Lower lobe of right lung (tissue), 2 donors: ENCODE measurements around the gene FITM1. TPM values are rescaled to one million over a fixed set of nuclear protein-coding genes. Genes with fewer than 3 reads are reported as not detected.
A peak's percentile ranks its signal among the peaks of the same experiment; 100 is the strongest.

Experiments used
- ATAC-seq, 2 donors: fragments of 200-7000 bp; cut with Tn5 transposase; one replicate each; pipeline ENCODE4 v1.9.1; 2020 to 2022; ENCODE audit warnings: mild to moderate bottlenecking in 2 of 2, moderate library complexity in 2 of 2
- DNase-seq: peaks from one replicate; pipeline ENCODE4 v3.0.0-alpha.2; 2020
- H3K27ac ChIP-seq: fragments of 200-600 bp; one replicate; pipeline ENCODE4 v1.8.0; 2022
- H3K27me3 ChIP-seq: fragments of 200-600 bp; one replicate; pipeline ENCODE4 v1.8.0; 2022; ENCODE audit warnings: low read depth
- H3K36me3 ChIP-seq: fragments of 200-600 bp; one replicate; pipeline ENCODE4 v1.8.0; 2022; ENCODE audit warnings: mild to moderate bottlenecking
- H3K4me1 ChIP-seq: fragments of 200-600 bp; one replicate; pipeline ENCODE4 v1.8.0; 2022
- H3K4me3 ChIP-seq: fragments of 200-600 bp; one replicate; pipeline ENCODE4 v1.8.0; 2022; ENCODE audit warnings: mild to moderate bottlenecking
- H3K9me3 ChIP-seq: fragments of 200-600 bp; one replicate; pipeline ENCODE4 v1.8.0; 2022
- intact Hi-C: fragments of 100-400 bp; cut with DNase I; formaldehyde crosslinking; loops from one replicate; pipeline ENCODE4 v1.11.0; 2022
- total RNA-seq: library from RNA; stranded (reverse); fragmentation: NEBNext Ultra II Directional; extraction: Animal tissue kit (Norgen Biotek cat#: 25700); gene quantifications from one replicate; pipeline ENCODE4 v1.2.1, GENCODE V29; 2021
- TF ChIP-seq, protein P1 (sequence below): fragments of 200-600 bp; IDR thresholded peaks from one replicate; pipeline ENCODE4 v1.8.0; 2022; ENCODE audit warnings: antibody characterized with exemption, mild to moderate bottlenecking
- donor health status: DM: no; HTN: yes; CAD: no; lungs with severe emphysema.

FITM1 gene
- total RNA-seq, 1 donor from 2014 or later: 0.97 TPM

- Histone ChIP-seq H3K4me1 (peaks cover 53% of the 10 kb centered on the region), H3K27ac (no peak overlapping the region)
Measured at GRCh38 chr14:24139272-24139934, 8.9 kb downstream of the FITM1 start.

DNA sequence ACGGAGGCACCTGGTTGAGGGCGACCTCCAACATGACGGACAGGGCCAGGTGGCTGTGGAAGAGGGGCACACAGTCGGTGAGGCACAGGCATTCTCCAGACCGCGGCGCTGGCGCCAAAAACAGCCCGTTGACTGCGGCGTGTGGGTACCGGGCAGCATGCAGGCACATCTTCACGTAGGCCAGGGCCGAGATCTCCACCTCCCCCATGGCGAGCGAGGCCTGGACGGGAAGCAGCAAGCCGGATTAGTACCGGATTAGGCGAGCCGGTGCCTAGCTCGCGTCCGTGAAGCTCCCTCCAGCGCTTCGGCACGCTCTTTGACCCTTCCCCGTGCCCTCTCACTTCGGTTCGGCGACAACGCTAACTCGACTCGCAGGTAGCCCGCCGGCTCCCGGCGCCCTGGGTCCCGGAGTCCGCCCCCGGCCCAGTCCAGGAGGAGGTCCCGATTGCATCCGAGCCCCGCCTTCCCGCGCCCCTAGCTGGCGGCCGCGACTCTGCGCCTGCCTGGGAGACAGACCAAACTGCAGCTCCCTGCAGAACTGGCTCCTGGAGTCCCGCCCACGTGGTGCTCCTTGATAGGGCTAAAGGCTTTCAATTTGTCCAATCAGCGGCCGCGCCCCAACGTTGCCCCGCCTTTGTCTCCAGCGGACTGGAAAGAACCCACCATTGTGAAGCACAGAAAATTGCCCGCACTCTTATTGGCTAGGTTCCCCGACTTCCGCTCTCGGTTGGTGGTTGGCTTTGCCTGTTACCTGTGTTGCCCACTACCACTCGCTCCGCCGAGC is 10.8 kb downstream of the FITM1 start, which contains the start of gene EMC9:
EMC9 (minus strand) TSS at position 495 of the 784 bp plus-strand sequence; CDS start at position 208, 287 bp downstream.
- H3K36me3 ChIP-seq: peaks cover 49% of the 10 kb centered on the region
- H3K4me1 ChIP-seq: peaks cover 59% of the 10 kb centered on the region

More at GRCh38 chr14:24139272-24139934, 8.9 kb downstream of the FITM1 start:
- intact Hi-C loops: no loop called here
- Histone ChIP-seq H3K4me3 (peak overlapping the region; percentile 90), H3K36me3 (peaks cover 42% of the 10 kb centered on the region), H3K27me3 (no peaks in the 10 kb centered on the region), H3K9me3 (no peaks in the 10 kb centered on the region)
- DNase-seq: no peak
- TF ChIP-seq, protein P1, sequence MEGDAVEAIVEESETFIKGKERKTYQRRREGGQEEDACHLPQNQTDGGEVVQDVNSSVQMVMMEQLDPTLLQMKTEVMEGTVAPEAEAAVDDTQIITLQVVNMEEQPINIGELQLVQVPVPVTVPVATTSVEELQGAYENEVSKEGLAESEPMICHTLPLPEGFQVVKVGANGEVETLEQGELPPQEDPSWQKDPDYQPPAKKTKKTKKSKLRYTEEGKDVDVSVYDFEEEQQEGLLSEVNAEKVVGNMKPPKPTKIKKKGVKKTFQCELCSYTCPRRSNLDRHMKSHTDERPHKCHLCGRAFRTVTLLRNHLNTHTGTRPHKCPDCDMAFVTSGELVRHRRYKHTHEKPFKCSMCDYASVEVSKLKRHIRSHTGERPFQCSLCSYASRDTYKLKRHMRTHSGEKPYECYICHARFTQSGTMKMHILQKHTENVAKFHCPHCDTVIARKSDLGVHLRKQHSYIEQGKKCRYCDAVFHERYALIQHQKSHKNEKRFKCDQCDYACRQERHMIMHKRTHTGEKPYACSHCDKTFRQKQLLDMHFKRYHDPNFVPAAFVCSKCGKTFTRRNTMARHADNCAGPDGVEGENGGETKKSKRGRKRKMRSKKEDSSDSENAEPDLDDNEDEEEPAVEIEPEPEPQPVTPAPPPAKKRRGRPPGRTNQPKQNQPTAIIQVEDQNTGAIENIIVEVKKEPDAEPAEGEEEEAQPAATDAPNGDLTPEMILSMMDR: no peak
- no peak for ATAC-seq

GRCh38 chr14:24143511-24143910 is 13.1 kb downstream of the FITM1 start:
- DNase-seq (no peak), ATAC-seq (no peak)
- Histone ChIP-seq H3K27ac (no peak overlapping the region), H3K36me3 (peaks cover 38% of the 10 kb centered on the region), H3K4me3 (no peak overlapping the region), H3K9me3 (no peaks in the 10 kb centered on the region), H3K27me3 (no peaks in the 10 kb centered on the region), H3K4me1 (peaks cover 50% of the 10 kb centered on the region)
- intact Hi-C loops: no loop called here
- TF ChIP-seq, protein P1: no peak

More for the DNA sequence above, 10.8 kb downstream of the FITM1 start, which contains the start of gene EMC9:
- DNase-seq: peak; percentile 100
- Histone ChIP-seq H3K4me3 (peak within 1 kb of the TSS; percentile 90), H3K27ac (peak within 1 kb of the TSS; percentile 85), H3K9me3 (no peaks in the 10 kb centered on the region), H3K27me3 (no peaks in the 10 kb centered on the region)
- intact Hi-C loops: no loop called here
- TF ChIP-seq, protein P1: peak; percentile 54
- ATAC-seq: peak; percentile 96 to 97

DNA sequence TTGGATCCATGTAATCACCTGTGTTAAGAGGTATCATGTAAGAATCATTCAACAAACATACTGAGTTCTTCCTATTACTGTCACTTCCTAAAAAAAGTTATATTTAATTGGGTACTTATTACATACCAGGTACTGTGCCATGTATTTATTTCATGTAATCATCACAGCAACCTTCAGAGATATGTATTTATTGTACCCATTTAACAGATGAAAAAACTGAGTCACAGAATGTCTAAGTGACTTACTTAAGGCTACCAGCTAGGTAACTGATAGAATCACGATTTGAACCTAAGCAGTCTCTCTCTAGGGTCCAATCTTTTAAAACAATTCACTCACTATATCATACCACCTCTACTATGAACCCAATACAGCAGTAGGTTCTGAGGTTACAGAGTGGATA is 14.0 kb downstream of the FITM1 start:
- peaks cover 38% of the 10 kb centered on the region for H3K36me3 ChIP-seq
- no peak for DNase-seq
- TF ChIP-seq, protein P1: no peak
- no peak overlapping the region for H3K27ac ChIP-seq
- no peak for ATAC-seq
- H3K4me3 ChIP-seq: no peak overlapping the region
- H3K4me1 ChIP-seq: peaks cover 51% of the 10 kb centered on the region
- H3K9me3 ChIP-seq: no peaks in the 10 kb centered on the region
- no peaks in the 10 kb centered on the region for H3K27me3 ChIP-seq
- intact Hi-C loops: no loop called here

- intact Hi-C loops: no loop called here
Measured at GRCh38 chr14:24145219-24145618, 14.8 kb downstream of the FITM1 start.

More at GRCh38 chr14:24145219-24145618, 14.8 kb downstream of the FITM1 start:
- no peaks in the 10 kb centered on the region for H3K27me3 ChIP-seq
- H3K4me1 ChIP-seq: peaks cover 49% of the 10 kb centered on the region
- no peaks in the 10 kb centered on the region for H3K9me3 ChIP-seq
- peak overlapping the region; percentile 97 for H3K4me3 ChIP-seq
- H3K27ac ChIP-seq: peak overlapping the region; percentile 90
- peaks cover 40% of the 10 kb centered on the region for H3K36me3 ChIP-seq
- DNase-seq: no peak
- TF ChIP-seq, protein P1: no peak
- ATAC-seq: no peak
